ENCODE results near the gene KDM4D.
"Not testable (repeated sequence)": the region's sequence is repeated elsewhere in the genome, so short reads cannot be mapped to it uniquely, and the experiment has no call there.

The KDM4D gene

DNA sequence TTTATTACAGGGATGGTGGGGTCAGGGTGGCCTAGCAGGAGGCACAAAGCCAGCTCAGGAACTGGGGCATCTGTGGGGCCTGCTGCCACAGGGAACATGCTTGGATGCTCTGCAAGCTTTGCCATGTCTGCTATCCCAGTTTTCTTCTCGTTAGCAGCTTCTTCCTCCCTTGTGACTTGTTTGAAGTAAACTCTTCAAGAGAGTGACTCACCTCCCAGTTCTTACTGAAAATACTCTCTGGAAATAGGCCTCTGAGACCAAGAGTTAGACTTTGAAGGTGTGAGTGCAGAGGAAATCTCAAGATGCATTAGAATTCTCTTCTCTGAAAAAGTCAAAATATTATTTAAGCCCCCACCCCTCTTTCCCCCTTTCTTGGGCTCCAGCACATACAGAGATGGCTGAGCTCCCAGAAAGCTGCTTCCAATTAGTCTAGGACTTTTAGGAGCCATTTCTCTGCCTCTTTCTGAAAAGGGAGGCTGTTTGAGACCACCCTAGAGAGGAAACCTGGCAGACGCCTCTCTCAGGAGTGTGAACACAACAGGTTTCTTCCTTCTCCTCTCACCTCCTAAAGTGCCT lies 15.3 kb upstream of the KDM4D start:
- DNase-seq (ENCODE audit: low read depth): no peak

DNA sequence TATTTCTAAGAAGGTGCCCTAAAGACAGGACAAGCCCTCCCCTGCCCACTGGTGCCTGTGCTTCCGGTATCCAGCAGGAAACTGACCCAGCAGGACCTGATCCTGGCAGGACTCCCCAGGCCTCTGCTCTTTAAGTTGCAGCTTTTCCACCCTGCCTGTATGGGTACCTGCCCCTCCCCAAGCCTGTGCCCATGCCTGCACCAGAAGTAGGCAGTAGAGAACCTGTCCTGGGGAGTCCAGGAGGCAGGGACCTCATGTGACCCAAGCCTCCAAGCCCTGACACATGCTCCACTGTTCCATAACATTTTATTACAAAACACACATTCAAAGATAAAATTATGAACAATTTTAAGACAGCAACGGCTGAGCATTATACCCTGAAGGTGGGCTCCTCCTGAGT lies 14.3 kb upstream of the KDM4D start:
- DNase-seq (ENCODE audit: low read depth): no peak

DNA sequence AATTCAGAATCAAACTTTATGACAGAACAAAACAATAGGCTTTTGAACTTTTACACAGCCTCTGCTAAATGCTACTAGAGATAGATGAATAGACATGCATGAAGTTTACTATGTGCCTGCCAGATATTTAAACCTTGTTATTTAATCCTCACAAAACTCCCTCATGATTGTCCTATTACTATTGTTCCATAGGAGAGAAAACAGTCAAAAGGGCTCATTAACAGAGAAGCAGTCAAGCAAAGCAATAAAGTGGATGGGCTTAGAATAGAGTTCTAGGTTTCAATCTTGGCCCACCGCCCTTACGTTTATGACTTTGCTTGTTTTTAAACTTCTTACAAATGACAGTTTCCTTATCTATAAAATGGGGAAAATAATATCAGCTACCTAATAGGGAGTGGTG lies 13.0 kb upstream of the KDM4D start:
- DNase-seq (ENCODE audit: low read depth): no peak

DNA sequence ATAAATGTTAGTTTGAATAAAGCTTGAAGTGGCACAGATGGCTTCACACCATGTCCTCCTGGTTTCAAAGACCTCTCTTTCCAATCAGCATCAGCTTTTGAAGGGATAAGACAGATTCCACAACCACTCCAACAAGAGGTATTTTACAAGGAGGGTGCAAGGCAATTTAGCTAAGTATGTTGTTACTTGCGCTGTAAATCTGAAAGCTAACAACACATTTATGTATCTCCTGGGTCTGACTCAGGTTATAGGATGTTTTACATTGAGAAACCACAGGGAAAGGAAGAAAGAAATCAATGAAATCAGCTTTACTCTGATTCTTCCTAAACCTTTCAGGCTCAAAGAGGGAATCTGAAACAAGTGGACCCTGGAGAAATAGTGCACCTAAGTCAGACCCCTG lies 12.3 kb upstream of the KDM4D start:
- DNase-seq (ENCODE audit: low read depth): no peak

DNA sequence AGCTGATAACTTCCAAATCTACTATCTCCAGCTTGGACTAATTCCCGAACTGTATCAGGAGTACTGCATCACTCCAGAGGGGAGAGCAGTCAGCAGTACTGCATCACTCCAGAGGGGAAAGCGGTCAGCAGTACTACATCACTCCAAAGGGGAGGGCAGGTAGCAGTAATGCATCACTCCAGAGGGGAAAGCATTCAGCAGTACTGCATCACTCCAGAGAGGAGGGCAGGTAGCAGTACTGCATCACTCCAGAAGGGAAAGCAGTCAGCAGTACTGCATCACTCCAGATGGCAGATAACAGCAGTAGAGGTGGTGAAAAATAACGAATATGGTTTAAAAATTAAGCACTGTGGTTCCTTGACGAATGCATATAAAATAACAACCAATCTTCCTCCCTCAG lies 8.6 kb upstream of the KDM4D start:
- no peak for DNase-seq (ENCODE audit: low read depth)

DNA sequence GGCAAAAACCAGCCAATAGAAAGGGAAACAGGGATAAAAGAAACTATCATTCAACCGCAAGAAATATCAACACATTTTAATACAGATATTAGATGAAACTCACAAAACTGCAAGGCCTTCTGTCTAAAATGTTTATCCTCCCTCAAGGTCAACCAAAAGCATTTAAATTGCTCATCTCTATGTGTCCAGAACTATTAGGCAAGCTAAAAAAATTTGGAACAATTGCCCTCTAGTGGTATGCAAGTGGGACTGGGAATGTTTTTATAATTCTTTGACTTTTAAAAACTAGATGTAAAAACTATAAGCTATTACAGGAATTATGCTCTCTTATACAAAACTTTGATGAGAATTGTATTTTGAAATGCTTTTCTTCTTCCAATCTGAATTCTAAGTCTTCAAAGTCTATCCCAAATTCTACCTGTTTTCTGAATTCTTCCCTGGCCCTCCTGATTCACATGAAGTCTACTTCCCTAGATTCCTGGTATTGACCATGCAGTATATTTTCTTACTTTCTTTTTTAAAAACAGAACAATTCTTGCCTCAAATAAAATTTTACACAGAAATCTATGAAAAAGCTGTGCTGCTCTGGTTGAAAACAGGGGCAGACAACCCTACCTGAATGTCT lies 5.1 kb upstream of the KDM4D start:
- DNase-seq (ENCODE audit: low read depth): no peak

DNA sequence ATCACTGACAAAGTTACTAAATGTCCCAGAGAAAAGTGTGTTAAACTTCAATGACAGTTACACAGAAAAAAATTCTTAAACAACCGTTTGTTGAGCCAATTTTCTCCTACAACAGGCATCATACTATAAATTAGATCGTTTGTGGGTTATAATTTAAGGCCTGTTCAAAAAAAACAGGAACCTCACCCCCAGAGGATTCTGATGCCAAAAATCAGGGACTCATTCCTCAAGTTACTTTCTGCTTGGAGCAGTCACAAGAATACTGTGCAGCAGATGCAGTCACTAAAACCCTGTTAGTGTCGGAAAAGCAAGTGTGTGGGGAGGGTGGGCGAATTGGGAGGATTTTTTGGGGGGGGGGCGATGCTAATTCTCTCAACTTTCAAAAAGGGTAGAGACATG lies 810 bp upstream of the KDM4D start:
- no peak for DNase-seq (ENCODE audit: low read depth)

DNA sequence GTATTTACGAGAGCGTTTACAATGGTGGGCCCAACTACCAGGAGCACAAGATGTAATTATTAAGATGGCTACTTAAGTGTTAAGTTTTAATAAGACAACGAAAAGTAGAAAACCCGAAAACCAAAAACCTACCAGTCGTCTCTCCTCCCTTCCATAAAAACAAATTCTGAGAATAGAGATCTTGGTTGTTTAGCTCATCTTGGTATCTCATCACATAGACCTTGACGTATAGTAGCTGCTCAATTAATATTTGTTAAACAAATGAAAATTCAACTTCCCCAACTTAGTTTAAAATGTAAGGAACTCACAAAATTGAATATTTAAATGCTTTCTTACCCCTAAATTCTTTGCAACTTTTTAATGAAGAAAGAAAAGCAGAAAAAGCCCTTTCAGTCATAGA lies 669 bp downstream of the KDM4D start:
- no peak for DNase-seq (ENCODE audit: low read depth)

DNA sequence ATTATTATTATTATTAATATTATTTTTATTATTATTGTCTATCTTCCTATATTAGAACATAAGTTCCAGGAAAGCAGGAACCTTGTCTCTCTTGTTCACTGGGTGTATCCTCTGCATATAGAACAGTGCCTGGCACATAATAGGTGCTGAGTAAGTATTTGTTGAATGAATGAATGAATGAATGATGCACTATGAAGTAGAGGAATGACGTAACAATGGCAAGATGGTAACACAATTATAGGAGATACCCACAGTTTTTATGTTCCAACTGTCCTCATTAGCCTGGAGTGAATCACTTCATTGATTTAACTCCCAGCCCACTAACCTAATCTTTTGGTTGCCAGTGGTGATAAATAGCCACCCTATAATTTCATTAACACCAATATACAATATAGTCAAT lies 2.1 kb downstream of the KDM4D start:
- no peak for DNase-seq (ENCODE audit: low read depth)

DNA sequence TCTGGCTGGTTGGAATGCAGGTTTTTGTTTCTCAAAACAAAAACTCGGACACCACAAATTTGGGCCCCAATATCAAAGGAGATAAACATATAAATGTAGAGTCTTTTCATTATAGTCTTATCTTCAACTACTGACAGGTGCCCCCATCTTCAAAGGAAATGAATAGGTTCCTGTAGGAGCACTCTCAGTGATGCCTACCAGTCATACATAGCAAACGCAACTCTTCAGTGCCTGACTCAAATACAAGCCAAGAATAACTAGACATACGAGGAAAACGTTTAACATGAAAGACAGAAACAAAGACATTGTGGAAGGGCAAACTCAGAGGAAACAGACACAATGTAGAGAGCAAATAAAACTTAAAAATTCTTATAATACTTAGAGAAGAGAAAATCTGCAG lies 13.9 kb downstream of the KDM4D start:
- DNase-seq (ENCODE audit: low read depth): no peak

DNA sequence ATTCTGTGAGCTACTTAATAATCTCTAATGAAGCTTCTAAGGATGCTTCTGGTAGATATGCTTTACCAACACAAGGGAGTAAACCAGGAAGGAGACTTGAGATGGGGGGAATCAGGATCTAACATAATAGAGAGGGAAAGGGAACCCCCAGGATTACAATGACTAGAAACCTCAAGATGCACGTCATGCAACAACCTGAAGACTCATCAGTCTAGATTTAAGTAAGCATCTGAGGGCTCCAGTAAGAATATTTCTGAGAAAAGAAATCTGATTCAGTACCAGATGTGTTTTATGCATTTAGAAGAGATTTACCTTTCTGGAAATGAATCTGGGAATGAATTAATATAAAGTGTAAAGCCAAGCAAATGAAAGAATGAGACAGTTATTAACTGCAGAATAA lies 15.2 kb downstream of the KDM4D start:
- no peak for DNase-seq (ENCODE audit: low read depth)

DNA sequence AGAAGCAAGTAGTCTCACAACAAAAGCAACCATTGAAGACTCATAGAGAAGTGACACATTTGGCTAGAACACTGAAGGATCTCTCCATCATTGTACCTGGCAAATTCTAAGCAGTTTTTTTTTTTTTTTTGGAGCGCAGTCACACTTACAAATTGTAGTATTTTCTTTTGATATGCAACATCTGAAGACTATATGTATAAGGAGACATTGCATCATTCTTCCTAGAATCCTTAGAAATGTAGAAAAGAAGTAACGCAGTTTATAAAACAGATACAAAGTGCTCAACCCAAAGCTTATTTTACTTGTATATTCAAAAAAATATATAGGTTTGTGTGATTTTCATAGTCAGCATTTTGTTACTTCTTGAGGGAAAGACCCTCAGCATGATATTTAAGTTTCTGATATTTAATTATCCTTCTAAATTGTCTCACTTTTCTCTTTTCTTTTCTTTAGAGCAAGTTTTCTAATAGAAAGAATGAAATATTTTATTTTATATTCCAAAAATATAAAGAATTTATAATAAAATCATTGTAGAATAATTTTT lies 20.0 kb downstream of the KDM4D start:
- no peak for DNase-seq (ENCODE audit: low read depth)

DNA sequence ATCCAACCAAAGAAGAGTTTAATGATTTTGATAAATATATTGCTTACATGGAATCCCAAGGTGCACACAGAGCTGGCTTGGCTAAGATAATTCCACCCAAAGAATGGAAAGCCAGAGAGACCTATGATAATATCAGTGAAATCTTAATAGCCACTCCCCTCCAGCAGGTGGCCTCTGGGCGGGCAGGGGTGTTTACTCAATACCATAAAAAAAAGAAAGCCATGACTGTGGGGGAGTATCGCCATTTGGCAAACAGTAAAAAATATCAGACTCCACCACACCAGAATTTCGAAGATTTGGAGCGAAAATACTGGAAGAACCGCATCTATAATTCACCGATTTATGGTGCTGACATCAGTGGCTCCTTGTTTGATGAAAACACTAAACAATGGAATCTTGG lies 23.9 kb downstream of the KDM4D start:
- no peak for DNase-seq (ENCODE audit: low read depth)

DNA sequence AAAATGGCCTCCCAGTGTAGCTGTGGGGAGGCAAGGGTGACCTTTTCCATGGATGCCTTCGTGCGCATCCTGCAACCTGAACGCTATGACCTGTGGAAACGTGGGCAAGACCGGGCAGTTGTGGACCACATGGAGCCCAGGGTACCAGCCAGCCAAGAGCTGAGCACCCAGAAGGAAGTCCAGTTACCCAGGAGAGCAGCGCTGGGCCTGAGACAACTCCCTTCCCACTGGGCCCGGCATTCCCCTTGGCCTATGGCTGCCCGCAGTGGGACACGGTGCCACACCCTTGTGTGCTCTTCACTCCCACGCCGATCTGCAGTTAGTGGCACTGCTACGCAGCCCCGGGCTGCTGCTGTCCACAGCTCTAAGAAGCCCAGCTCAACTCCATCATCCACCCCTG lies 24.8 kb downstream of the KDM4D start:
- DNase-seq (ENCODE audit: low read depth): no peak

DNA sequence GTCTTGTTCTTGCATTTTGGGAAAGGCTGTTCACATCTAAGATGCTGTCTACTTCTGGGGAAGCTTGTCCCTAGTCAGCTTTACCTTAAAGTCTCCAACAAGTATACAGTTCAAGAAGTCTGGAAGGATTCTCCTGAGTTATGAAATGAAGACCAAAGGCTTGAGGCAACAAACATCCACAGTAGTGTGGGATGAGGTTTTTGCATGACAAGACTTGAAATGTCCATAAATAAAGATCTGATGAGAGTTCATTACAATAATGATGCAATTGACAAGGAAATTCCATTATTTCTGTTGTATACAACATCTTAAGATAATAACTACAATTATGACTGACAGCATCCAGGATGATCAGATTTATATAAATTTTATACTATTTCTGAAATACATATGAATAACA lies 30.2 kb downstream of the KDM4D start:
- no peak for DNase-seq (ENCODE audit: low read depth)

DNA sequence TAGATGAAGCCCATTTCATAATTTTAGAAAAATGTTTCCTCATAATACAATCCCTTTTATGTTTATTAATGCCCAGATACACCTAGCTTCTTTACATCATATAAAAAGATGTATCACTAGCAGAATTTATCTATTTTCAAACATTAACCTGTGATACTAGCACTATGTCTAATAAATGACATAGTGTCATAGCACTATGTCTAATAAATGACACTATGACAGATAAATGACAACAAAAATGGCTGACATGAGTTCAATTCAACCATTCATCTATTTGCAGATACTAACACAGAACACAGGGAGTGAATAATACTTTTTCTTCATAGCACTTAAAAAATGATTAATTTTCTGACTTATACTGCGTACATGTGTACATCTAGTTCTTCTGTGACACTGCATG lies 32.1 kb downstream of the KDM4D start:
- DNase-seq (ENCODE audit: low read depth): no peak

DNA sequence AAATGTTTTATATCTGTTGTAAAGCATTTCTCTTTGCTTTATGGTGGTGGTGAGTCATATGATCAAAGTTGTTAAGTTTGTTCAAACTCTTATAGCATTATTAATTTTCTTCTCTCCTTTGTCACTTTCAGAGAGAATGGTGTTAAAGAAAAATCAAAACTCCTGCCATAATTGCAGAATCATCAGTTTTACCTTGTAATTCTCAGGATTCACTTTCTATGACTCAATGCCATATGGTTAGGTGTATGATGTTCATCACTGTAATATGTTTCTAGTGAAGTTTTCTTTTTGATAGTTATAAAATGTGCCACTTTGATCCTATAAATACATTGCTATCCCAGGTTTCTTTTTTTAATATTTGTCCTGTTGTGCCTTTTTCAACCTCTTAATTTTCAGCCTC lies 37.9 kb downstream of the KDM4D start:
- DNase-seq (ENCODE audit: low read depth): no peak

DNA sequence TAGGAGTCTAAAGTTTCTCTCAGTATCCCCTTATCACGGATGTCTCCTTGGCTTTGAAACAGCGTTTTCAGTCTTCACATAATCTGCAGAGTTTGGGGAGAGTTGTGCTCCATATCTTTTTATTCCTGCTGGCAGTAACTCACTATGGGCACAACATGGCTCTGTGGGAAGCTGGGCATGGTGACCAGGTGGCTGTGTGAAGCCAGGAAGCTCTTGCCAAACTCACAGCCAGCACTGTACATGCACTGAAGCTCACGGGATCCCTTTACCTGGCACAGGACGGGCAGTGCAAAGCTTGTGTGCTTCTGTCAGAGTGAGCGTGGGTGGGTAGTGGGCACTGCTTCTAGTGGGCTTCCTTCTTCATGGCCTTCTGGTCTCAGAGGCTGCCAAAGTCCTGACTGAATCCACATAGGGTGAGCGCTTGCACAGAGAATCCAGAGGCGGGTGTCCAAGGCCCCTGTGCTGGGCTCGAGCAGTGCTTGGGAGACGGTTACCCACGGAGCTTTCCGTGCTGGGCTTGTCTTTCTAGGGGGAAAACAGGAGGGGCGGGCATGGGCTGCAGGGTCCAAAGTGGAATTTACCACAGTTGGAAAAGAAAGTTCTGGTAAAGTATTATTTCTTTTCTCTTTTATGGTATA lies 40.8 kb downstream of the KDM4D start:
- no peak for DNase-seq (ENCODE audit: low read depth)

DNA sequence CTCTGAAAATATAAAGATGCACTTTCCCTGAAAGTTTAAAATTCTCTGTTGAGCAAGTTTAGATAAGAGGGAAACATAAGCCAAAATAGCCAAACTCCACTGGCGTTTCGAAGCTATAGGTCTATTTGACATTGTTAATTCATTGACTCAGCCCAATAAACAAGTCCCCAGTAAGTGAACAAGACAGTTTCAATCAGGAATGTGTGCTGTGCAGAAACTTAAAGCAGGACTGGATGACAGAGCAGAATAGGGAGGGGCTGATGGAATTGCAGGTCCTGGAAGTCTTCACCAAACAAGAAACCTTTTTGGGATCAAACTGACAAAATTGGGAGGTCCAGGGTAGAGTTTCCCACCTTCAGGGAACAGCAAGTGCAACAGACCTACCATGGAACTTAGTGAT lies 42.6 kb downstream of the KDM4D start:
- no peak for DNase-seq (ENCODE audit: low read depth)

DNA sequence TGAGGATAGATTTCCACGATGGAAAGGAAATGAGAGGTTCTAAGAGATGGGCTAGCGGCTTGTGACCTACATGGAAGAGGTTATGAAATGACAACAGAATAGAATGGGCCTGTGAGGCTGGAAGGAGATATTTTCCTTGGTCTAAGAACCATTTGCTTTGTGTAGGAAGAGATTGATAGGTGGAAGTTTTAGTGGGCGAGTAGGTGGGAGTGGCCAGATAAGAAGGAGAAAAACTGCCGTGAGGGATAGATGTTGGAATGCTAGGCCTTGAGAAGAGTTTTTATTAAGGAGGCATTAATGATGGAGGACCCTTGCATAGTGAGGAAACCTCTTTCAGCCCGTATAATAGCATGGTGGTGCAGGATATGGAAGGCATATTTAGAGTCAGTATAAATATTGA lies 48.0 kb downstream of the KDM4D start:
- not testable (repeated sequence) for DNase-seq (ENCODE audit: low read depth)

DNA sequence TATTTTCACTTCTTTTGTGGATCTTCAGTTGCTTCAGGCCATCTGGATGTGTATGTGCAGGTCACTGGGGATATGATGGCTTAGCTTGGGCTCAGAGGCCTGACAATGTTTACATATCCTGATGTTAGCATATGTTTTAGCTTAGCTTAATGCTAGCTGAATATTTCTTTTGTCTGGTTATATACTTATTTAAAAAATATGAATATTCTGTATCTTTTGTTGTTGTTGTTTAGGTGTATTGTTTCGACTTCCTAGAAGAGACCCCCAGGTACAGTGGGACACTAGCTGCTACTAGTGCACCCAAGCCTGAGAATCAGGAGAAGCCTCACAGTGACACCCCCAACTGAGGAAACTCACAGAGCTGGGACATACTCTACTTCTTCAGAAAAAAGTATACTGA lies 51.4 kb downstream of the KDM4D start, which contains the start of gene KDM4E:
Gene KDM4E (plus strand): TSS at position 301 of the 400 bp plus-strand sequence. CDS start 300 bp downstream, outside the sequence.
- no peak for DNase-seq (ENCODE audit: low read depth)

DNA sequence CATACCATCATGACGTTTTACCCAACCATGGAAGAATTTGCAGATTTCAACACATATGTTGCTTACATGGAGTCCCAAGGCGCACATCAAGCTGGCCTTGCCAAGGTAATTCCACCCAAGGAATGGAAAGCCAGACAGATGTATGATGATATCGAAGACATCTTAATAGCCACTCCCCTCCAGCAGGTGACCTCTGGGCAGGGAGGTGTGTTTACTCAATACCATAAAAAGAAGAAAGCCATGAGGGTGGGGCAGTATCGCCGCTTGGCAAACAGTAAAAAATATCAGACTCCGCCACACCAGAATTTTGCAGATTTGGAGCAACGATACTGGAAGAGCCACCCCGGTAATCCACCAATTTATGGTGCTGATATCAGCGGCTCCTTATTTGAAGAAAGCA lies 52.1 kb downstream of the KDM4D start:
- DNase-seq (ENCODE audit: low read depth): not testable (repeated sequence)

DNA sequence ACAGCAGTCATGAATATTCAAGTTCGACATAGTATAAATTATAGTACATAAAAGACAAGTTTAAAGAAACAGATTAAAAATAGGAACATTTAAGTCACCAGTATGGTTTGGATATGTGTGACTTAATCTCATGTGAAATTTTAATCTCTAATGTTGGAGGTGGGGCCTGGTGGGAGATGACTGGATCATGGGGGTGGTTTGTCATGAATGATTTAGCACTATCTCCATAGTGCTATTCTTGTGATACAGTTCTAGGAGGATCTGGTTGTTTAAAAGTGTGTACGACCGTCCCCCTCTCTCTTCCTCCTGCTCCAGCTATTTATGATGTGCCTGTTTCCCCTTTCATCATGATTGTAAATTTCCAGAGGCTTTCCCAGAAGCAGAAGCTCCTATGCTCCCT lies 54.8 kb downstream of the KDM4D start:
- DNase-seq (ENCODE audit: low read depth): no peak

DNA sequence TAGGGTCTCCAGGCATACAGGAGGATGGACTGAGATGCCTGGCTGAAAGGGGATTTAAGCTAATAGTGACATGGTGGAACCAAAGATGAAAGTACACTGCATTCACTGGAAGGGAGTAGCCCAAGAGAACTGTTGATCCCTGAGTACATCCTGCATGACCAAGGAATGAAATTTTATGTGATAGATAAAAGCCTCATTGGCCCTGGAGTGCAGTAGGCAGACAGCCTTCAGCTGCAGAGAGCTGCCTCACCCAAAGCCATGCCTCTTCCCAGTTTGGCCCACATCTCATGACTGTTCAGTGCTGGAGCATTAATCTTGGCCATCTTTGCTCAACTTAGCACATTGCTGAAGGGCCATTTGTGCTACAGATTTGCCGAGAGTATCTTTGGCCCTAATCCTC lies 59.5 kb downstream of the KDM4D start:
- DNase-seq (ENCODE audit: low read depth): no peak
